OCI-LY3 (cell line): Measurements from ENCODE around the gene EYS.

ENCODE experiments used
- H2AFZ ChIP-seq: fragments of 200-600, 300-600 bp; shearing (Covaris generic); 2 replicates; pipeline ENCODE4 v1.6.0; 2014; ENCODE audit warnings: antibody characterized with exemption, low read depth, low read length
- H3K27ac ChIP-seq: fragments of 200-600, 300-600 bp; sonication (generic); 2 replicates; pipeline ENCODE4 v1.5.1; 2014; ENCODE audit warnings: mild to moderate bottlenecking, low read length, moderate library complexity, mixed read lengths
- H3K27me3 ChIP-seq: fragments of 200-600, 300-600 bp; sonication (generic); 2 replicates; pipeline ENCODE4 v1.6.1; 2014; ENCODE audit warnings: low read depth, low read length, mixed read lengths
- H3K36me3 ChIP-seq: fragments of 200-600, 300-600 bp; sonication (generic); replicated peaks from 2 replicates; pipeline ENCODE3; 2014; ENCODE audit warnings: low read depth, low read length, mixed read lengths
- H3K4me1 ChIP-seq: fragments of 300-600, 200-600 bp; sonication (generic); 2 replicates; pipeline ENCODE4 v1.6.1; 2014; ENCODE audit warnings: low read length, mixed read lengths
- H3K4me2 ChIP-seq: fragments of 200-600, 300-600 bp; sonication (generic); 2 replicates; pipeline ENCODE4 v1.6.1; 2014; ENCODE audit warnings: low read length, mixed read lengths
- H3K4me3 ChIP-seq: fragments of 300-600, 200-600 bp; sonication (generic); 2 replicates; pipeline ENCODE4 v1.5.1; 2014; ENCODE audit warnings: antibody characterized with exemption, mild to moderate bottlenecking, low read length, moderate library complexity
- H3K79me2 ChIP-seq: fragments of 300-600, 200-600 bp; shearing (Covaris generic); 2 replicates; pipeline ENCODE4 v1.6.1; 2014; ENCODE audit warnings: mild to moderate bottlenecking, low read length, mixed read lengths
- H3K9ac ChIP-seq: fragments of 300-600, 200-600 bp; shearing (Covaris generic); 2 replicates; pipeline ENCODE4 v1.6.0; 2014; ENCODE audit warnings: mild to moderate bottlenecking, low read length, moderate library complexity
- H3K9me3 ChIP-seq: fragments of 200-600, 300-600 bp; shearing (Covaris generic); 2 replicates; pipeline ENCODE4 v1.6.1; 2014; ENCODE audit warnings: low read length, mixed read lengths; ENCODE audit not compliant: insufficient read depth
- H4K20me1 ChIP-seq: fragments of 200-600, 300-600 bp; sonication (generic); 2 replicates; pipeline ENCODE4 v1.6.1; 2016; ENCODE audit warnings: low read length, mixed read lengths; ENCODE audit not compliant: insufficient read depth
- EZH2phosphoT487 ChIP-seq: fragments of 200-600 bp; shearing (Covaris generic); IDR thresholded peaks from 2 replicates; pipeline ENCODE4 v1.6.1; 2018; ENCODE audit warnings: antibody characterized with exemption, mixed run types, low read depth
- TF ChIP-seq, protein P1 (sequence below): fragments of 200-600, 300-600 bp; sonication (generic); IDR thresholded peaks from 2 replicates; pipeline ENCODE4 v1.5.1; 2014; ENCODE audit warnings: antibody characterized with exemption, low read length, low read depth

EYS gene

DNA sequence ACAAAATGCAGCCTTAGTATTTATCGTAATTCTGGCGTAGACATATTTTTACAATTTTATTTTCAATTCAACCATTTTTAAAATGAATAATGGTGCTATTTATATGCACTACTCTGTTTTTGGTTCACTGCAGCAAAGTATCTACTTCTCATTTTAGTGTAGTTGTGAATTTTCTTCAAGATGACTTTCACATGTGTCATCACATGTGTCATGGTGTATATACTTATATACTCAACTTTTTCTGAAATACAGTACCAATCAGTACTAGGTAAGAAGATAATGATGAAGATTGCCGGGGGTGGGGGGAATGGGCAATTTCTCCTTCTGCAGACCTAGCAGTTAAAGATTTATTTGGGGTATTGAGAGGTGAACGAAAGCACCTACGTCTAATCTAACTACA, 1436.9 kb downstream of the EYS start:
- no peaks in the 10 kb centered on the region for H3K9me3 ChIP-seq

DNA sequence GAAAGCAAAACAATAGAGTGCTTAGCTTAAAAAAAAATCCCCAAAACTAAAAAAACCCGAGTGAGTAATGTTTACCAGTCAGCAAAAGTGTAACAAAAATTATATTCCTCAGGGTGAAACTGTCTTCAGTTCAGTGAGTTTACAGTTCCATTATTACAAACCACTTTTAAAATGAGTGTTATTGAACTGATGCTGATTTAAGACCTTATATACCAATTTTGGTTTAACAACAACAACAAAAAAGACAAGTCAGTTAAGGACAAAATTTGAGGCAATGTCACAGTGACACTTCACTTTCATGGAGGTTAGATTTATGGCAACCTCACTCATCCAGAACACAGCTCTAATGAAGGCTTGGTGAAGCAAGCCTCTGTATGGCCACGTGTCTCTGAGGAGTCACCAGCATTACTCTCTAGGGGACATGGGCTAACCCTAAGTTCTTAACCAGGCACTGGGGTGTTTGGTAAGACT, 1440.6 kb downstream of the EYS start:
- no peak for TF ChIP-seq EZH2phosphoT487
- peak overlapping the region; percentile 42 for H3K4me2 ChIP-seq
- no peaks in the 10 kb centered on the region for H3K9me3 ChIP-seq
- H2AFZ ChIP-seq = peak overlapping the region; percentile 30; the same call in 1 of the 2 replicates
- no peak overlapping the region for H3K9ac ChIP-seq
- H3K36me3 ChIP-seq = peaks cover 4% of the 10 kb centered on the region
- no peaks in the 10 kb centered on the region for H4K20me1 ChIP-seq
- H3K4me1 ChIP-seq = peaks cover 36% of the 10 kb centered on the region
- no peaks in the 10 kb centered on the region for H3K27me3 ChIP-seq
- peak overlapping the region; percentile 47 for H3K27ac ChIP-seq
- no peak overlapping the region for H3K4me3 ChIP-seq
- H3K79me2 ChIP-seq = no peaks in the 10 kb centered on the region

More for the DNA sequence above, 1436.9 kb downstream of the EYS start:
- Histone ChIP-seq H3K36me3 (peaks cover 3% of the 10 kb centered on the region), H2AFZ (no peak overlapping the region), H3K4me3 (no peak overlapping the region), H4K20me1 (no peaks in the 10 kb centered on the region), H3K27me3 (no peaks in the 10 kb centered on the region), H3K4me2 (no peak overlapping the region), H3K27ac (no peak overlapping the region), H3K79me2 (no peaks in the 10 kb centered on the region), H3K9ac (no peak overlapping the region), H3K4me1 (peaks cover 27% of the 10 kb centered on the region)
- TF ChIP-seq, protein P1, sequence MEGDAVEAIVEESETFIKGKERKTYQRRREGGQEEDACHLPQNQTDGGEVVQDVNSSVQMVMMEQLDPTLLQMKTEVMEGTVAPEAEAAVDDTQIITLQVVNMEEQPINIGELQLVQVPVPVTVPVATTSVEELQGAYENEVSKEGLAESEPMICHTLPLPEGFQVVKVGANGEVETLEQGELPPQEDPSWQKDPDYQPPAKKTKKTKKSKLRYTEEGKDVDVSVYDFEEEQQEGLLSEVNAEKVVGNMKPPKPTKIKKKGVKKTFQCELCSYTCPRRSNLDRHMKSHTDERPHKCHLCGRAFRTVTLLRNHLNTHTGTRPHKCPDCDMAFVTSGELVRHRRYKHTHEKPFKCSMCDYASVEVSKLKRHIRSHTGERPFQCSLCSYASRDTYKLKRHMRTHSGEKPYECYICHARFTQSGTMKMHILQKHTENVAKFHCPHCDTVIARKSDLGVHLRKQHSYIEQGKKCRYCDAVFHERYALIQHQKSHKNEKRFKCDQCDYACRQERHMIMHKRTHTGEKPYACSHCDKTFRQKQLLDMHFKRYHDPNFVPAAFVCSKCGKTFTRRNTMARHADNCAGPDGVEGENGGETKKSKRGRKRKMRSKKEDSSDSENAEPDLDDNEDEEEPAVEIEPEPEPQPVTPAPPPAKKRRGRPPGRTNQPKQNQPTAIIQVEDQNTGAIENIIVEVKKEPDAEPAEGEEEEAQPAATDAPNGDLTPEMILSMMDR = no peak
- TF ChIP-seq EZH2phosphoT487 = no peak

DNA sequence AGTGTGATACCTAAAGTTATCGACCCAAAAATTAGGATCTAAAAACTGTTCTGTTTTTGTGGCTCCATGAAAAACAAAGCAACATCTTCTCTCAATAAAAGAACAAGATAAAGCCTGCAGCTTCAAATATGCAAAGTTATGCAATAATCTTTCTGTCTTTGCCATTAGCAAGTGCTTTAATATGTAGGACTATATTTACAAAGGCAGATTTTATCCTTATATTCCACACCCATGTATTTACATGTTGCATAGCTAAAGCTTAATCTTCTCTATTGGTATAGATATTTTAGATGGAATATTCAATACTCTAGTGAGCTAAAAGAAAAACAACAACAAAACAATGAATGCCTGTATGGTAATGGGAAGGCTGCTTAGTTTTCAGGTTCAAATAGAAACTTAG, 1443.2 kb downstream of the EYS start:
- Histone ChIP-seq H3K9ac (no peak overlapping the region), H3K27ac (no peak overlapping the region), H3K79me2 (no peaks in the 10 kb centered on the region), H3K27me3 (no peaks in the 10 kb centered on the region), H3K4me1 (peaks cover 32% of the 10 kb centered on the region), H3K4me2 (no peak overlapping the region), H2AFZ (no peak overlapping the region), H3K4me3 (no peak overlapping the region), H3K9me3 (no peaks in the 10 kb centered on the region), H3K36me3 (peaks cover 4% of the 10 kb centered on the region), H4K20me1 (no peaks in the 10 kb centered on the region)
- TF ChIP-seq, protein P1 = no peak
- TF ChIP-seq EZH2phosphoT487 = no peak

DNA sequence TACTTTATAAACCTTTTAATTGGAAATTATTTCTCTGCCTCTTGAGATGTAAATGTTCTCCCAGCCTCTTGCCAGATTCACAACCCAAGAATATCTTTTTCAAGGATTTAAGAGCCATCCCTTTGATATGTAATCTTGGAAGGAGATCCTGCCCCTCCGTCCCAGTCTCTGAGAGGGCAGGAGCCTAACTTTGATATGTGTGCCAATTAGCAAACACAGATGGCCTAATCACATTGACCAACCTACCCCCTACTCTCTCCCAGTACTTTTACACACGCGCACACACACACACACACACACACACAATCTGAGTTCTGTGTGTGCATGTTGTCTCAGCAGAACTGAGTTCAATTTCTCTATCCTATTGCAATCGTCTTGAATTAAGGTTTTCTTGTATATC, 1447.7 kb downstream of the EYS start:
- Histone ChIP-seq H3K27me3 (no peaks in the 10 kb centered on the region), H3K4me1 (peaks cover 23% of the 10 kb centered on the region), H3K9ac (no peak overlapping the region)

More for the DNA sequence above, 1447.7 kb downstream of the EYS start:
- no peak overlapping the region for H3K4me2 ChIP-seq
- no peaks in the 10 kb centered on the region for H3K79me2 ChIP-seq
- H2AFZ ChIP-seq = no peak overlapping the region
- H3K36me3 ChIP-seq = no peaks in the 10 kb centered on the region
- H4K20me1 ChIP-seq = no peaks in the 10 kb centered on the region
- no peak overlapping the region for H3K4me3 ChIP-seq
- H3K27ac ChIP-seq = no peak overlapping the region
- TF ChIP-seq EZH2phosphoT487 = no peak
- TF ChIP-seq, protein P1 = no peak
- no peaks in the 10 kb centered on the region for H3K9me3 ChIP-seq
